ENCODE data around the gene GMDS.

GMDS gene

GRCh38 chr6:2162079-2162445 lies 83.3 kb downstream of the GMDS start:
- no peak overlapping the region for H3K27ac Mint-ChIP-seq
- peaks cover 2% of the 10 kb centered on the region for H3K27me3 Mint-ChIP-seq (ENCODE audit: low read depth)
- no peaks in the 10 kb centered on the region for H3K36me3 Mint-ChIP-seq (ENCODE audit: low read depth)
- H3K4me1 Mint-ChIP-seq (ENCODE audit: low read depth): peaks cover 23% of the 10 kb centered on the region
- no peaks in the 10 kb centered on the region for H3K9me3 Mint-ChIP-seq
- H3K4me3 Mint-ChIP-seq: no peak overlapping the region

DNA sequence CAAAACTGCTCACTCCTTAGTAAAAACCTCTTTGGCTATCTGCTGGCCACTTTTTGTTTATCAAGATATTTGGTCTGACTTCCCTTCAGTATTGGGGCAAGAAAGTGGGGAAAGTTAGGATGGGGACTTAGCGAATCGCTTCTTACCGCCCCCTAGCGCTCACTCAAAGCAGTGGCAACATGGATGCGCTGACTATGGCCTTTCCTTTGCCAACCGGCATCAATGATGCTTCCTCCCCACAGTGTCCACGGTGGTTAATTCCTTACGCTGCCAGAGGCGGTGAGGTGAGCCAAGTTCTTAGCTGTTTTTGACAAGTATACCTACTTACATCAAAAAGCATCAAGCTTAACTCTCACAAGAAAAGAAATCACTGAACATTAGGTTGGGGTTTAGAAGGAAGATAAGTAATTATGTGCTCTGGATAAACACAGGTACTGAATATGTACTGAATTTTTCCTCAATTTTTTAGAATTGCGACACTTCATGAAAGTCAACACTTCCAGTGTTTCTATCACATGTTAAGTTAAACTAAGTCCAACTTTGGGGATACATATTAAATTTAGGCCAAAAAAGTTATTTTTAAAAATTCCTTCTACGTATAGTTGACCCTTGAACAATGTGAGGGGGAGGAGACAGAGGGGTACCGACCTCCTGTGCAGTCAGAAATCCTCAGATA lies 86.7 kb downstream of the GMDS start:
- no peak overlapping the region for H3K4me3 Mint-ChIP-seq
- H3K4me1 Mint-ChIP-seq (ENCODE audit: low read depth): peaks cover 23% of the 10 kb centered on the region
- no peaks in the 10 kb centered on the region for H3K36me3 Mint-ChIP-seq (ENCODE audit: low read depth)
- no peak overlapping the region for H3K27ac Mint-ChIP-seq
- no peaks in the 10 kb centered on the region for H3K9me3 Mint-ChIP-seq
- peaks cover 3% of the 10 kb centered on the region for H3K27me3 Mint-ChIP-seq (ENCODE audit: low read depth)

DNA sequence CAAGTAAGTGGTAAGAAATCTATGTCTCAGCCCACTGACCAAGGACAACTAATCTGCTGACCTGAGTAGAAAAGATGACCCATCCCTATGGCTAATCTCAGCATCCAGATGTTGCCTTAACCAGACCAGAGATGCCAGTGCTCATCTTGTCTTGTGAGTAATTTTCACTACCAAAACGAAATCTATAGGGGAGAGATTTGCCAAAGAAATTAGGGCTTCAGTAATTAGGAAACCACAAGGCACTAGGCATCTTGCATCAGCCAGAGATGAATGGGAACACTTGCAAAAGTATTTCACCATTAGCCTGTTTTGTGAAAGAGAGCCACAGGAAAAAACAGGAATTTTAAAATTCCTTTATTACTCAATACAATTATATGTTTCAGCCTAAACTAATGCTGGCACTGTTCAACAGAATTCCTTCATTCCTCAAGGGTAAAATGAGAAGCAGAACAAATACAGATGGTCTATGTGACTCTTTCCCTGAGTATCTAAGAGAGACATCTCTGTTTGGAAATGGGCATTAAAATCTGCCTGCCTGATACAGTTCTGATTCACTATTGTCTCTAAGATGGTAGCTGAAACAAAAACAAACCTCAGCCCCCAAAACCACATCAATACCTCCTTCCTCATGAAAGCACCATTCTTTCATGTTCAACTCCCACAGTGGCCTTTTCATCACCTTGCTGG lies 87.8 kb downstream of the GMDS start:
- Mint-ChIP-seq H3K9me3 (no peaks in the 10 kb centered on the region), H3K4me3 (no peak overlapping the region), H3K36me3 (ENCODE audit: low read depth) (no peaks in the 10 kb centered on the region), H3K4me1 (ENCODE audit: low read depth) (peaks cover 20% of the 10 kb centered on the region), H3K27ac (no peak overlapping the region), H3K27me3 (ENCODE audit: low read depth) (peaks cover 5% of the 10 kb centered on the region)

GRCh38 chr6:2155206-2155605 lies 90.2 kb downstream of the GMDS start:
- Mint-ChIP-seq H3K4me3 (no peak overlapping the region), H3K27ac (no peak overlapping the region), H3K27me3 (ENCODE audit: low read depth) (peaks cover 5% of the 10 kb centered on the region), H3K36me3 (ENCODE audit: low read depth) (no peaks in the 10 kb centered on the region), H3K9me3 (no peaks in the 10 kb centered on the region), H3K4me1 (ENCODE audit: low read depth) (peaks cover 11% of the 10 kb centered on the region)

GRCh38 chr6:2149361-2150006 lies 95.9 kb downstream of the GMDS start:
- H3K4me1 Mint-ChIP-seq (ENCODE audit: low read depth): no peaks in the 10 kb centered on the region
- no peaks in the 10 kb centered on the region for H3K36me3 Mint-ChIP-seq (ENCODE audit: low read depth)
- H3K9me3 Mint-ChIP-seq: no peaks in the 10 kb centered on the region
- H3K27me3 Mint-ChIP-seq (ENCODE audit: low read depth): peaks cover 3% of the 10 kb centered on the region
- no peak overlapping the region for H3K4me3 Mint-ChIP-seq
- no peak overlapping the region for H3K27ac Mint-ChIP-seq

DNA sequence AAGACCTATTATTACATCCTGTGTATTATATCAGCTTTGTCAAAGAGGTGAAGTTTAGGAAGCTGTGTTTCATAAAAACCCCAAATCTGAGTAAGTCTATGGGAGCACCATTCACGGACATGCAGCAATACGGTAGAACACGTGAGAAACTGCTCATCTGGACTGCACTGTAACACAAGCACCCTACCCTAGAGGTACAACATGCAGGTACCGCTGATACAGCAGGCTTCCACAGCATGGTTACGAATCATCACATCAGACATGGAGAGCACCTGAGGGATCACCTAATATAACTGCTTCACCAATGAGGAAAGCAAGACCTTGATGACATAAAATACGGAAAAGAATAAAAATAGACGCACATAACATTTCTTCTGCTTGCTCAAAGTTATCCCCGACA lies 96.7 kb downstream of the GMDS start:
- Mint-ChIP-seq H3K36me3 (ENCODE audit: low read depth) (no peaks in the 10 kb centered on the region), H3K4me3 (no peak overlapping the region), H3K27ac (no peak overlapping the region), H3K27me3 (ENCODE audit: low read depth) (peaks cover 2% of the 10 kb centered on the region), H3K9me3 (no peaks in the 10 kb centered on the region), H3K4me1 (ENCODE audit: low read depth) (peaks cover 2% of the 10 kb centered on the region)

- Mint-ChIP-seq H3K27ac (no peak overlapping the region), H3K9me3 (no peaks in the 10 kb centered on the region), H3K36me3 (ENCODE audit: low read depth) (no peaks in the 10 kb centered on the region), H3K27me3 (ENCODE audit: low read depth) (no peaks in the 10 kb centered on the region), H3K4me3 (no peak overlapping the region), H3K4me1 (ENCODE audit: low read depth) (peaks cover 4% of the 10 kb centered on the region)
These were observed 97.5 kb downstream of the GMDS start for GRCh38 chr6:2147766-2148448.

GRCh38 chr6:2147261-2147660 lies 98.1 kb downstream of the GMDS start:
- H3K27ac Mint-ChIP-seq: no peak overlapping the region
- H3K4me3 Mint-ChIP-seq: no peak overlapping the region
- no peaks in the 10 kb centered on the region for H3K9me3 Mint-ChIP-seq
- peaks cover 4% of the 10 kb centered on the region for H3K4me1 Mint-ChIP-seq (ENCODE audit: low read depth)
- H3K36me3 Mint-ChIP-seq (ENCODE audit: low read depth): no peaks in the 10 kb centered on the region
- H3K27me3 Mint-ChIP-seq (ENCODE audit: low read depth): no peaks in the 10 kb centered on the region

GRCh38 chr6:2144210-2144609 lies 101.2 kb downstream of the GMDS start:
- Mint-ChIP-seq H3K27ac (no peak overlapping the region), H3K4me3 (no peak overlapping the region), H3K36me3 (ENCODE audit: low read depth) (no peaks in the 10 kb centered on the region), H3K27me3 (ENCODE audit: low read depth) (no peaks in the 10 kb centered on the region), H3K9me3 (no peaks in the 10 kb centered on the region), H3K4me1 (ENCODE audit: low read depth) (peaks cover 6% of the 10 kb centered on the region)

DNA sequence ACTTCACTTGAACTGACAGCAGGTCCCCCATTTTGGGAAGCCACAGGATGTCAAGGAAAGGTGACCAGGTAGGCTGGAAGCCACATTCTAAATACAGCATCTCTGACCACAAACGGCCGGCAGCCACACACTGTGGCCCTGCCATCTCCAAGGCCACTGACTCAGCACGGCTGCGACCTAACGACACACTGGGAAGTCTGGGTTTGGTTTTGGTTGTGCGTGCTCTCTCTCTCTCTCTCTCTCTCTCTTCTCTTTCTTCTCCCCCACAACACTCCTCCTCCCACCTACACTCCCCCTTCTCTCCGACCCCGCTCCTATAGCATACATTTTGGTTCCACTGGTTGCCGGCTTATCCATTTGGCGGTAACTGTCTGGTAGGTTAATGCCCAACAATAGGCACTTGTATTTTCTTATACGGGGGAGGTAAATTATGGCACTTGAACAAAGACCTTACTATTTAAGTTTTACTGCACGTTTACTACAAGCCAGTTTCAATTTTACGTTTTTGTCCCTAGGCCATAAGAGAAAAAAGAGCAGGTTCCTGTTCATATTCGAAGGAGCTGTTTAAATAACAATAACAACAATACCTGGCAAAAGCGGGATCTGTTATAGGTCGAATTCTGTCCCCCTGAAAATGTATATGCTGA lies 103.6 kb downstream of the GMDS start:
- peaks cover 6% of the 10 kb centered on the region for H3K4me1 Mint-ChIP-seq (ENCODE audit: low read depth)
- no peaks in the 10 kb centered on the region for H3K9me3 Mint-ChIP-seq
- H3K27me3 Mint-ChIP-seq (ENCODE audit: low read depth): no peaks in the 10 kb centered on the region
- no peak overlapping the region for H3K4me3 Mint-ChIP-seq
- no peaks in the 10 kb centered on the region for H3K36me3 Mint-ChIP-seq (ENCODE audit: low read depth)
- no peak overlapping the region for H3K27ac Mint-ChIP-seq

- no peak overlapping the region for H3K4me3 Mint-ChIP-seq
- H3K36me3 Mint-ChIP-seq (ENCODE audit: low read depth): no peaks in the 10 kb centered on the region
- no peaks in the 10 kb centered on the region for H3K9me3 Mint-ChIP-seq
- H3K27ac Mint-ChIP-seq: no peak overlapping the region
- no peaks in the 10 kb centered on the region for H3K27me3 Mint-ChIP-seq (ENCODE audit: low read depth)
- H3K4me1 Mint-ChIP-seq (ENCODE audit: low read depth): peaks cover 6% of the 10 kb centered on the region
These were observed 104.8 kb downstream of the GMDS start for GRCh38 chr6:2140438-2141128.

- Mint-ChIP-seq H3K9me3 (no peaks in the 10 kb centered on the region), H3K4me3 (no peak overlapping the region), H3K4me1 (ENCODE audit: low read depth) (no peaks in the 10 kb centered on the region), H3K27ac (no peak overlapping the region), H3K36me3 (ENCODE audit: low read depth) (no peaks in the 10 kb centered on the region), H3K27me3 (ENCODE audit: low read depth) (peaks cover 4% of the 10 kb centered on the region)
These were observed 110.0 kb downstream of the GMDS start for GRCh38 chr6:2135401-2135800.

DNA sequence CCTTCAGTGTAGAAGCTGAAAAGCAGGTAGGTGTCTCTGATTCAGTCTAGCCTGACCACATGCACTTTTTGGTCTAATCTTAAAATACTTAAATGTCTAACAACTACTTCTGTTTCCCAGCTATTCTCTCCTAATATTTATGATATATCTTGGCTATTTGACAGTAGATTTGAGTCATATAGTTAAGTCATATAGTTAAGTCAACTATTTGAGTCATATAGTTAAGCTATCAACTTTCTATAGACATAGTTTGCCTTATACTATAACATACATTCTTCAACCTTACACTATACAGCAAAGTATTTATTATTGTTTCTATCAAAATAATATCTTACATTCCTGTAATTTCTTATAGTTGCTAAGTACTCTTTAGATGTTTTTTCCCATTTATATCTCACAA lies 110.9 kb downstream of the GMDS start:
- H3K36me3 Mint-ChIP-seq (ENCODE audit: low read depth): no peaks in the 10 kb centered on the region
- H3K27ac Mint-ChIP-seq: no peak overlapping the region
- H3K4me3 Mint-ChIP-seq: no peak overlapping the region
- no peaks in the 10 kb centered on the region for H3K9me3 Mint-ChIP-seq
- peaks cover 4% of the 10 kb centered on the region for H3K27me3 Mint-ChIP-seq (ENCODE audit: low read depth)
- H3K4me1 Mint-ChIP-seq (ENCODE audit: low read depth): peaks cover under 1% of the 10 kb centered on the region

GRCh38 chr6:2133716-2134310 lies 111.6 kb downstream of the GMDS start:
- Mint-ChIP-seq H3K36me3 (ENCODE audit: low read depth) (no peaks in the 10 kb centered on the region), H3K27me3 (ENCODE audit: low read depth) (peaks cover 4% of the 10 kb centered on the region), H3K27ac (no peak overlapping the region), H3K4me1 (ENCODE audit: low read depth) (peaks cover 8% of the 10 kb centered on the region), H3K4me3 (no peak overlapping the region), H3K9me3 (no peaks in the 10 kb centered on the region)
